ENCODE results near the gene ALG11. TPM values are rescaled to one million over a fixed set of nuclear protein-coding genes. Genes with fewer than 3 reads are reported as not detected.

The ALG11 gene
- total RNA-seq, 1 donor from 2014 or later = 49.2 TPM

GRCh38 chr13:52033039-52033438, 20.8 kb downstream of the ALG11 start:
- DNase-seq (ENCODE audit: low spot score) = no peak
- no peak for TF ChIP-seq CTCF (IDR thresholded peaks at IDR 0.05)
- no peak overlapping the region for H3K4me3 Mint-ChIP-seq (ENCODE audit: unreplicated experiment)
- no peaks in the 10 kb centered on the region for H3K27me3 Mint-ChIP-seq (ENCODE audit: low read depth)
- no peak overlapping the region for H3K27ac Mint-ChIP-seq (ENCODE audit: unreplicated experiment)
- H3K9me3 Mint-ChIP-seq (ENCODE audit: low read depth) = peaks cover 8% of the 10 kb centered on the region
- H3K36me3 Mint-ChIP-seq (ENCODE audit: low read depth) = peaks cover 16% of the 10 kb centered on the region
- H3K4me1 Mint-ChIP-seq (ENCODE audit: low read depth) = no peaks in the 10 kb centered on the region

- DNase-seq (ENCODE audit: low spot score) = no peak
- H3K4me3 Mint-ChIP-seq (ENCODE audit: unreplicated experiment) = no peak overlapping the region
- H3K4me1 Mint-ChIP-seq (ENCODE audit: low read depth) = no peaks in the 10 kb centered on the region
Observed at GRCh38 chr13:52034616-52035226, 22.5 kb downstream of the ALG11 start.

GRCh38 chr13:52036037-52036436, 23.8 kb downstream of the ALG11 start:
- H3K27ac Mint-ChIP-seq (ENCODE audit: unreplicated experiment) = no peak overlapping the region
- DNase-seq (ENCODE audit: low spot score) = no peak
- no peaks in the 10 kb centered on the region for H3K4me1 Mint-ChIP-seq (ENCODE audit: low read depth)
- TF ChIP-seq CTCF (IDR thresholded peaks at IDR 0.05) = no peak
- H3K36me3 Mint-ChIP-seq (ENCODE audit: low read depth) = peaks cover 6% of the 10 kb centered on the region
- H3K27me3 Mint-ChIP-seq (ENCODE audit: low read depth) = no peaks in the 10 kb centered on the region
- H3K4me3 Mint-ChIP-seq (ENCODE audit: unreplicated experiment) = no peak overlapping the region
- H3K9me3 Mint-ChIP-seq (ENCODE audit: low read depth) = peaks cover 5% of the 10 kb centered on the region

More at GRCh38 chr13:52034616-52035226, 22.5 kb downstream of the ALG11 start:
- no peak overlapping the region for H3K27ac Mint-ChIP-seq (ENCODE audit: unreplicated experiment)
- no peaks in the 10 kb centered on the region for H3K27me3 Mint-ChIP-seq (ENCODE audit: low read depth)
- peaks cover 2% of the 10 kb centered on the region for H3K9me3 Mint-ChIP-seq (ENCODE audit: low read depth)
- peaks cover 7% of the 10 kb centered on the region for H3K36me3 Mint-ChIP-seq (ENCODE audit: low read depth)
- no peak for TF ChIP-seq CTCF (IDR thresholded peaks at IDR 0.05)

GRCh38 chr13:52043675-52044074, 31.5 kb downstream of the ALG11 start:
- no peaks in the 10 kb centered on the region for H3K4me1 Mint-ChIP-seq (ENCODE audit: low read depth)
- H3K27me3 Mint-ChIP-seq (ENCODE audit: low read depth) = no peaks in the 10 kb centered on the region
- peaks cover 17% of the 10 kb centered on the region for H3K9me3 Mint-ChIP-seq (ENCODE audit: low read depth)
- no peak for DNase-seq (ENCODE audit: low spot score)
- H3K27ac Mint-ChIP-seq (ENCODE audit: unreplicated experiment) = peak overlapping the region; percentile 22
- H3K36me3 Mint-ChIP-seq (ENCODE audit: low read depth) = peaks cover 7% of the 10 kb centered on the region
- H3K4me3 Mint-ChIP-seq (ENCODE audit: unreplicated experiment) = no peak overlapping the region
- TF ChIP-seq CTCF (IDR thresholded peaks at IDR 0.05) = no peak

GRCh38 chr13:52047463-52047862, 35.3 kb downstream of the ALG11 start:
- no peak for DNase-seq (ENCODE audit: low spot score)
- peaks cover 9% of the 10 kb centered on the region for H3K9me3 Mint-ChIP-seq (ENCODE audit: low read depth)
- no peak overlapping the region for H3K27ac Mint-ChIP-seq (ENCODE audit: unreplicated experiment)
- no peaks in the 10 kb centered on the region for H3K4me1 Mint-ChIP-seq (ENCODE audit: low read depth)
- H3K27me3 Mint-ChIP-seq (ENCODE audit: low read depth) = no peaks in the 10 kb centered on the region
- no peak for TF ChIP-seq CTCF (IDR thresholded peaks at IDR 0.05)
- H3K4me3 Mint-ChIP-seq (ENCODE audit: unreplicated experiment) = no peak overlapping the region
- peaks cover 7% of the 10 kb centered on the region for H3K36me3 Mint-ChIP-seq (ENCODE audit: low read depth)
